Measurements from ENCODE around the gene GLOD4. TPM values are rescaled to one million over a fixed set of nuclear protein-coding genes. Genes with fewer than 3 reads are reported as not detected.

Gene GLOD4
- total RNA-seq, 2 donors from 2014 or later: 89.3 to 103 TPM

- Histone ChIP-seq H3K27me3 (no peaks in the 10 kb centered on the region), H3K27ac (no peak overlapping the region), H3K4me3 (no peak overlapping the region), H3K36me3 (peaks cover 8% of the 10 kb centered on the region), H3K9me3 (no peaks in the 10 kb centered on the region), H3K4me1 (no peaks in the 10 kb centered on the region), H3K9ac (ENCODE audit: low read depth in 2 of 2, low read length in 2 of 2) (peak overlapping the region in 1 of 2 donors; percentile 20)
- DNase-seq: no peak
- no peak for TF ChIP-seq CTCF (IDR thresholded peaks at IDR 0.05)
- intact Hi-C loops (cut with DNase I): no loop called here
These were observed 7.8 kb downstream of the GLOD4 start for GRCh38 chr17:774313-774584.

GRCh38 chr17:773467-774312, 8.4 kb downstream of the GLOD4 start:
- intact Hi-C loops (cut with DNase I): no loop called here
- Histone ChIP-seq H3K9me3 (no peaks in the 10 kb centered on the region), H3K27me3 (no peaks in the 10 kb centered on the region), H3K4me3 (no peak overlapping the region), H3K9ac (ENCODE audit: low read depth in 2 of 2, low read length in 2 of 2) (no peak overlapping the region), H3K36me3 (peaks cover 8% of the 10 kb centered on the region), H3K4me1 (no peaks in the 10 kb centered on the region), H3K27ac (no peak overlapping the region)
- no peak for DNase-seq
- TF ChIP-seq CTCF (IDR thresholded peaks at IDR 0.05): no peak

GRCh38 chr17:773016-773415, 9.1 kb downstream of the GLOD4 start:
- no peak for TF ChIP-seq CTCF (IDR thresholded peaks at IDR 0.05)
- no peak for DNase-seq
- Histone ChIP-seq H3K4me1 (no peaks in the 10 kb centered on the region), H3K27ac (no peak overlapping the region), H3K27me3 (no peaks in the 10 kb centered on the region), H3K4me3 (no peak overlapping the region), H3K9ac (ENCODE audit: low read depth in 2 of 2, low read length in 2 of 2) (no peak overlapping the region), H3K9me3 (no peaks in the 10 kb centered on the region), H3K36me3 (peaks cover 8% of the 10 kb centered on the region)
- intact Hi-C loops (cut with DNase I): no loop called here

- Histone ChIP-seq H3K36me3 (peaks cover 8% of the 10 kb centered on the region), H3K4me1 (no peaks in the 10 kb centered on the region), H3K27ac (no peak overlapping the region), H3K4me3 (no peak overlapping the region), H3K9ac (ENCODE audit: low read depth in 2 of 2, low read length in 2 of 2) (no peak overlapping the region), H3K9me3 (no peaks in the 10 kb centered on the region), H3K27me3 (no peaks in the 10 kb centered on the region)
- intact Hi-C loops (cut with DNase I): no loop called here
- DNase-seq: no peak
- TF ChIP-seq CTCF (IDR thresholded peaks at IDR 0.05): no peak
These were observed 15.0 kb downstream of the GLOD4 start for GRCh38 chr17:767076-767475.

- H3K4me1 ChIP-seq: no peaks in the 10 kb centered on the region
- intact Hi-C loops (cut with DNase I): no loop called here
- no peaks in the 10 kb centered on the region for H3K27me3 ChIP-seq
- no peaks in the 10 kb centered on the region for H3K36me3 ChIP-seq
- no peak for DNase-seq
- H3K9ac ChIP-seq (ENCODE audit: low read depth in 2 of 2, low read length in 2 of 2): no peak overlapping the region
- no peak overlapping the region for H3K4me3 ChIP-seq
- no peak overlapping the region for H3K27ac ChIP-seq
- no peaks in the 10 kb centered on the region for H3K9me3 ChIP-seq
- no peak for TF ChIP-seq CTCF (IDR thresholded peaks at IDR 0.05)
These were observed 21.7 kb downstream of the GLOD4 start for GRCh38 chr17:760371-760770.
